K562 (cell line): ENCODE data around the gene TEPSIN.

ENCODE experiments used
- ELK1 ChIP-seq: sonication (generic); formaldehyde crosslinking; IDR thresholded peaks from 2 replicates; pipeline ENCODE4 v1.8.1; 2022; ENCODE audit warnings: missing genetic modification reagents
- FOXM1 ChIP-seq, 2 experiments: fragments of 450-650 bp in 1 of 2; sonication (generic) in 1 of 2; formaldehyde crosslinking in 1 of 2; IDR thresholded peaks; 2 replicates each; pipeline versions ENCODE4 v1.6.1 to v1.9.0; 2017 to 2022; ENCODE audit warnings: low read depth in 2 of 2, mild to moderate bottlenecking in 2 of 2, missing genetic modification reagents in 1 of 2, moderate library complexity in 1 of 2
- KDM1A ChIP-seq, 2 experiments: fragments of 450-650 bp; IDR thresholded peaks; 2 replicates each; pipeline ENCODE4 v1.6.1; 2016; ENCODE audit warnings: mild to moderate bottlenecking in 2 of 2
- MECOM ChIP-seq: fragments of 250-450 bp; sonication (Bioruptor Pico); IDR thresholded peaks from 2 replicates; pipeline ENCODE4 v1.8.0; 2022; ENCODE audit warnings: inconsistent platforms
- ZBTB11 ChIP-seq, 3 experiments: fragments of 200-800 bp in 1 of 3; fragments of 250-450 bp in 1 of 3; fragments of 450-650 bp in 1 of 3; sonication (Bioruptor Pico) in 1 of 3; sonication (Bioruptor generic) in 1 of 3; formaldehyde crosslinking in 1 of 3; IDR thresholded peaks; 2 replicates each; pipeline versions ENCODE4 v1.6.1 to v1.8.0; 2016 to 2022; ENCODE audit warnings: mild to moderate bottlenecking in 2 of 3, missing genetic modification characterization in 2 of 3, missing compliant biosample characterization in 1 of 3, moderate library complexity in 1 of 3
- ZNF311 ChIP-seq: fragments of 250-450 bp; sonication (Bioruptor Pico); IDR thresholded peaks from 2 replicates; pipeline ENCODE4 v1.4.0; 2020; ENCODE audit warnings: mild to moderate bottlenecking, moderate library complexity
- ZNF695 ChIP-seq: fragments of 450-650 bp; formaldehyde crosslinking; IDR thresholded peaks from 2 replicates; pipeline ENCODE4 v1.4.0; 2020; ENCODE audit warnings: mild to moderate bottlenecking, moderate library complexity

- no peak for TF ChIP-seq MECOM
- no peak for TF ChIP-seq KDM1A (IDR thresholded peaks at IDR 0.05)
- TF ChIP-seq ZBTB11 (CRISPR knock-in tag; IDR thresholded peaks at IDR 0.05), result no peak
- no peak for TF ChIP-seq FOXM1 (IDR thresholded peaks at IDR 0.05; ENCODE audit: low read depth)
- no peak for TF ChIP-seq FOXM1 (CRISPR knock-in tag; IDR thresholded peaks at IDR 0.05; ENCODE audit: low read depth)
- TF ChIP-seq ZNF311 (CRISPR knock-in tag), result no peak
- no peak for TF ChIP-seq ELK1 (CRISPR knock-in tag)
- TF ChIP-seq ZNF695 (CRISPR knock-in tag), result no peak
Measured at GRCh38 chr17:81192386-81193050, 46.3 kb downstream of the TEPSIN start.
